OCI-LY3 (cell line): Measurements from ENCODE around the gene C20orf202.

ENCODE experiments used
- H2AFZ ChIP-seq: fragments of 200-600, 300-600 bp; shearing (Covaris generic); 2 replicates; pipeline ENCODE4 v1.6.0; 2014; ENCODE audit warnings: antibody characterized with exemption, low read depth, low read length
- H3K27ac ChIP-seq: fragments of 200-600, 300-600 bp; sonication (generic); 2 replicates; pipeline ENCODE4 v1.5.1; 2014; ENCODE audit warnings: mild to moderate bottlenecking, low read length, moderate library complexity, mixed read lengths
- H3K27me3 ChIP-seq: fragments of 200-600, 300-600 bp; sonication (generic); 2 replicates; pipeline ENCODE4 v1.6.1; 2014; ENCODE audit warnings: low read depth, low read length, mixed read lengths
- H3K36me3 ChIP-seq: fragments of 200-600, 300-600 bp; sonication (generic); replicated peaks from 2 replicates; pipeline ENCODE3; 2014; ENCODE audit warnings: low read depth, low read length, mixed read lengths
- H3K4me1 ChIP-seq: fragments of 300-600, 200-600 bp; sonication (generic); 2 replicates; pipeline ENCODE4 v1.6.1; 2014; ENCODE audit warnings: low read length, mixed read lengths
- H3K4me2 ChIP-seq: fragments of 200-600, 300-600 bp; sonication (generic); 2 replicates; pipeline ENCODE4 v1.6.1; 2014; ENCODE audit warnings: low read length, mixed read lengths
- H3K4me3 ChIP-seq: fragments of 300-600, 200-600 bp; sonication (generic); 2 replicates; pipeline ENCODE4 v1.5.1; 2014; ENCODE audit warnings: antibody characterized with exemption, mild to moderate bottlenecking, low read length, moderate library complexity
- H3K79me2 ChIP-seq: fragments of 300-600, 200-600 bp; shearing (Covaris generic); 2 replicates; pipeline ENCODE4 v1.6.1; 2014; ENCODE audit warnings: mild to moderate bottlenecking, low read length, mixed read lengths
- H3K9ac ChIP-seq: fragments of 300-600, 200-600 bp; shearing (Covaris generic); 2 replicates; pipeline ENCODE4 v1.6.0; 2014; ENCODE audit warnings: mild to moderate bottlenecking, low read length, moderate library complexity
- H3K9me3 ChIP-seq: fragments of 200-600, 300-600 bp; shearing (Covaris generic); 2 replicates; pipeline ENCODE4 v1.6.1; 2014; ENCODE audit warnings: low read length, mixed read lengths; ENCODE audit not compliant: insufficient read depth
- H4K20me1 ChIP-seq: fragments of 200-600, 300-600 bp; sonication (generic); 2 replicates; pipeline ENCODE4 v1.6.1; 2016; ENCODE audit warnings: low read length, mixed read lengths; ENCODE audit not compliant: insufficient read depth
- EZH2phosphoT487 ChIP-seq: fragments of 200-600 bp; shearing (Covaris generic); IDR thresholded peaks from 2 replicates; pipeline ENCODE4 v1.6.1; 2018; ENCODE audit warnings: antibody characterized with exemption, mixed run types, low read depth
- TF ChIP-seq, protein P1 (sequence below): fragments of 200-600, 300-600 bp; sonication (generic); IDR thresholded peaks from 2 replicates; pipeline ENCODE4 v1.5.1; 2014; ENCODE audit warnings: antibody characterized with exemption, low read length, low read depth

Gene C20orf202

GRCh38 chr20:1169224-1169623 is 34.0 kb upstream of the C20orf202 start:
- Histone ChIP-seq H3K4me3 (no peak overlapping the region), H3K79me2 (no peaks in the 10 kb centered on the region), H3K27me3 (no peaks in the 10 kb centered on the region), H3K27ac (no peak overlapping the region), H3K4me2 (no peak overlapping the region), H4K20me1 (peaks cover 15% of the 10 kb centered on the region; the same call in 1 of the 2 replicates), H3K9ac (no peak overlapping the region), H3K36me3 (peaks cover 64% of the 10 kb centered on the region), H2AFZ (no peak overlapping the region), H3K4me1 (no peaks in the 10 kb centered on the region), H3K9me3 (no peaks in the 10 kb centered on the region)
- TF ChIP-seq, protein P1, sequence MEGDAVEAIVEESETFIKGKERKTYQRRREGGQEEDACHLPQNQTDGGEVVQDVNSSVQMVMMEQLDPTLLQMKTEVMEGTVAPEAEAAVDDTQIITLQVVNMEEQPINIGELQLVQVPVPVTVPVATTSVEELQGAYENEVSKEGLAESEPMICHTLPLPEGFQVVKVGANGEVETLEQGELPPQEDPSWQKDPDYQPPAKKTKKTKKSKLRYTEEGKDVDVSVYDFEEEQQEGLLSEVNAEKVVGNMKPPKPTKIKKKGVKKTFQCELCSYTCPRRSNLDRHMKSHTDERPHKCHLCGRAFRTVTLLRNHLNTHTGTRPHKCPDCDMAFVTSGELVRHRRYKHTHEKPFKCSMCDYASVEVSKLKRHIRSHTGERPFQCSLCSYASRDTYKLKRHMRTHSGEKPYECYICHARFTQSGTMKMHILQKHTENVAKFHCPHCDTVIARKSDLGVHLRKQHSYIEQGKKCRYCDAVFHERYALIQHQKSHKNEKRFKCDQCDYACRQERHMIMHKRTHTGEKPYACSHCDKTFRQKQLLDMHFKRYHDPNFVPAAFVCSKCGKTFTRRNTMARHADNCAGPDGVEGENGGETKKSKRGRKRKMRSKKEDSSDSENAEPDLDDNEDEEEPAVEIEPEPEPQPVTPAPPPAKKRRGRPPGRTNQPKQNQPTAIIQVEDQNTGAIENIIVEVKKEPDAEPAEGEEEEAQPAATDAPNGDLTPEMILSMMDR = no peak
- TF ChIP-seq EZH2phosphoT487 = no peak

- Histone ChIP-seq H3K9ac (no peak overlapping the region), H3K4me3 (no peak overlapping the region), H3K27ac (no peak overlapping the region), H3K9me3 (no peaks in the 10 kb centered on the region), H3K79me2 (no peaks in the 10 kb centered on the region), H3K36me3 (peaks cover 40% of the 10 kb centered on the region), H3K27me3 (no peaks in the 10 kb centered on the region), H4K20me1 (peaks cover 15% of the 10 kb centered on the region; the same call in 1 of the 2 replicates), H3K4me1 (no peaks in the 10 kb centered on the region), H3K4me2 (no peak overlapping the region), H2AFZ (no peak overlapping the region)
- no peak for TF ChIP-seq EZH2phosphoT487
- TF ChIP-seq, protein P1 = no peak
Observed at GRCh38 chr20:1171461-1172093, 31.7 kb upstream of the C20orf202 start.

- Histone ChIP-seq H3K9me3 (no peaks in the 10 kb centered on the region), H2AFZ (no peak overlapping the region), H3K79me2 (no peaks in the 10 kb centered on the region), H3K27me3 (no peaks in the 10 kb centered on the region), H3K4me2 (no peak overlapping the region), H3K27ac (no peak overlapping the region), H3K4me1 (no peaks in the 10 kb centered on the region), H3K4me3 (no peak overlapping the region), H3K36me3 (peaks cover 22% of the 10 kb centered on the region), H3K9ac (no peak overlapping the region), H4K20me1 (peaks cover 15% of the 10 kb centered on the region; the same call in 1 of the 2 replicates)
- TF ChIP-seq EZH2phosphoT487 = no peak
- TF ChIP-seq, protein P1 = no peak
Observed at GRCh38 chr20:1173698-1174097, 29.6 kb upstream of the C20orf202 start.

DNA sequence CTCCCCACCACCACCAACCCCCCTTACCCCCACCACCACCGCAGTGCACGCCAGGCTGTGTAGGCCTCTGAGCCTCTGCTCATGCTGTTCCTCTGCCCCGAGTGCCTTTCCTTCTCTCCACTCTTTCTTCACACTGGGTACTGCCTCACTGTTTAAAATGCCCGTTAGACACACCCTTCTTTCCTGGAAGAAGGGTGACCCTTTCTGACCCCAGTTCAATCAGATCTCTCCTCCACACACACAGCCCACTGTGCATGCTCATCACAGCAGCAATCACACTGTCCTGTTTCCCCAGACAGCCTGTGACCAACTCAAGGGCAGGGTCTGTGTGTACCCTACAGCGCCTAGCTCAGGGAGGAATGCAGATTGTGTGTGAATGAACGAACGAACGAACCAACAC is 28.5 kb upstream of the C20orf202 start:
- Histone ChIP-seq H3K4me1 (no peaks in the 10 kb centered on the region), H3K27me3 (no peaks in the 10 kb centered on the region), H4K20me1 (peaks cover 15% of the 10 kb centered on the region; the same call in 1 of the 2 replicates), H3K4me2 (no peak overlapping the region), H3K9ac (no peak overlapping the region), H3K79me2 (no peaks in the 10 kb centered on the region), H2AFZ (no peak overlapping the region), H3K4me3 (no peak overlapping the region), H3K27ac (no peak overlapping the region), H3K36me3 (peaks cover 12% of the 10 kb centered on the region), H3K9me3 (no peaks in the 10 kb centered on the region)
- TF ChIP-seq, protein P1 = no peak
